Muscle of back (tissue), 13 donors: ENCODE results near the gene E2F2. TPM values are rescaled to one million over a fixed set of nuclear protein-coding genes. Genes with fewer than 3 reads are reported as not detected.

Experiments used
- DNase-seq, 3 donors: peaks; one replicate each; pipeline versions ENCODE4 v3.0.0 to v3.0.0-alpha.2; 2013
- long read RNA-seq, 9 donors: transcript quantifications; one replicate each; lab custom pipeline, GENCODE V29; 2026
- polyA plus RNA-seq, 10 donors: library from polyadenylated mRNA; unstranded; fragments of 120-200 nt; gene quantifications; one replicate each; pipeline ENCODE4 v1.2.1, GENCODE V29; 2013; ENCODE audit not compliant: insufficient read length in 10 of 10

Gene E2F2
- 1 to 10 TPM; 3.1 to 6.2 (median 4.3) TPM for polyA plus RNA-seq
- long read RNA-seq, donor 1, result 0 reads
- long read RNA-seq, donor 2, result 0 reads
- long read RNA-seq, donor 3, result 0 reads
- long read RNA-seq, donor 4, result 0 reads
- long read RNA-seq, donor 5, result 0 reads
- long read RNA-seq, donor 6, result 0 reads
- long read RNA-seq, donor 7, result 0 reads
- long read RNA-seq, donor 8, result 0 reads
- long read RNA-seq, donor 9, result 0 reads

DNA sequence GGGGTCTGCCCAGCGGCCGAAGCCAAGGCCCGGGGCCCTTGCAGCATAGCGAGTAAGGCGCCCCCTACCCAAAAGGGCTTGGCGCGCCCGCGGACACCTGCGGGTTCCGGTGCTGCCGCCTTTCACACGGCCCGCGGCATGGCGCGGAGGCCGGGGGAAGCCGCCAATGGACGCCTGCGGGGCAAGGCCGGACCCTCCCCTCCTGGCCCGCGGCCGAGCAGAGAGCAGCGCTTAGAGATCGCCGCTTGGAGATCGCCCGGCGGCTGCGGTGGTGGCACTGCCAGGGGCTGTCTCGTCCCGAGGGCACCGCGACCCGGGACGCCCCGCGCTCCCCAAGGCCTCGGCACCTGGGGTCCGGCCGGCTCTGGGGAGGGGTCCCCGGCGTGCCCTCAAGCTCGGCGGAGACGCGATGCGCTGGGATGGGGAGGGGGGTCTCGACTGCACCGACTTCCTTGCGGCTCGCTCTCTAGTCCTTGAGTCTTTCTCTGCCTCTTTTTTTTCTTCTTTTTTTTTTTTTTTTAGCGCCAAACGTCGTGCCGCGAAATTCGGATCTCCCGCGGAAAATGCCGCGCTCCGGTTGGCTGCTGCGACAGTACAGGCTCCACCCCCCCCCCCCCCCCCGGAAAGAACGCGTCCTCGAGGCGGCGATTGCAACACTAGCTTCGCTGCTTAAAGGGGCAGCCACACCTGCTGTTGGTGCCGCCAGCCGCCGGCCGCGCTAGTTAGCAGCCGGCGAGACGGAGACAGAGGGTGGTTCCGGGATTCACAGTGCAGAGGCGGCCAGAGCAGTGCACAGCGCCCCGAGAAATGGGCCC lies at the start of gene E2F2:
Gene E2F2, minus strand, starts transcription at position 487 of the 815 bp plus-strand sequence. Its CDS starts 440 bp downstream, at position 47.
- peak; percentile 81 to 95 (median 91) for DNase-seq

DNA sequence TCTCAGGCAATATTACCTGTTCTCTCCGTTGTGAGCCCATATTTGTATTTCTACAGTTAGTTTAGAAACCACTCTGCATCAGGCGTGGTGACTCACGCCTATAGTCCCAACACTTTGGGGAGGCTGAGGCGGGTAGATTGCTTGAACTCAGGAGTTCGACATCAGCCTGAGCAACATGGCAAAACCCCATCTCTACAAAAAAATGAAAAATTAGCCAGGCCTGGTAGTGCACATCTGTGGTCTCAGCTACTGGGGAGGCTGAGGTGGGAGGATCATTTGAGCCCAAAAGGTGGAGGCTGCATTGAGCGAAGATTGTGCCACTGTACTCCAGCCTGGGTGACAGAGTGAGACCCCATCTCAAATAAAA lies 47.9 kb upstream of the E2F2 start:
- DNase-seq, result no peak

DNA sequence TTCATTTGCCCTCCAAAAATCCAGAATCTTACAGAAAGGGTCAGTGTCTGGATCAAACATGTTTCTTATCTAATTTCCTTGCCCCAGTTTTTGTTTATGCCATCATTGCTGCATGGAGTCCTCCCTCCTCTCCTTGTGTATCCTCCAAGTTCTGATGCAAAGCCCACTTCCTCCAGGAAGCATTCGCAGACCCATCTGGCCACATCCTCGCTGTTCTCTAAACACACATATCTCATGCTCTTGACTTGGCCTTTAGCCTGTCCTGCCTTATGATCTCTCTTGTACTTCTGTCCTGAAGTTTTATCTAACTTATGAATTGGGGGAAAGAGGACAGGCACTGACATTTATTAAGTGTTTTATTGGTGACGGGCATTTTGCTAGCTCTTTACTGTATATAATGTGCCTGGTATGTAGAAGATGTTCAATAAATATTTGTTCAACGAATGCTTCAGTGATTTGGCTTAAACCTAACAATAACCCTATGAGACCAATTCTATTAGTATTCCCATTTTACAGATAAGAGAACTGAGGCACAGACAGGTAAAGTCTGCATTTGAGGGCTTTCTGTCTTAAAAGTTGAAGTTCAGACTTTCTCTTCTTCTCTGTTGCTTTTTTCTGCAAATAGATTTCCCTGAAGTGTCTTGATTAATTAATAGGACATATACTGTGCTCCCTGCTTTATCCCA lies 47.4 kb upstream of the E2F2 start:
- peak in 1 of 3 donors; percentile 10 for DNase-seq

GRCh38 chr1:23577056-23578004 lies 46.3 kb upstream of the E2F2 start:
- peak in 2 of 3 donors; percentile 42 to 78 for DNase-seq

DNA sequence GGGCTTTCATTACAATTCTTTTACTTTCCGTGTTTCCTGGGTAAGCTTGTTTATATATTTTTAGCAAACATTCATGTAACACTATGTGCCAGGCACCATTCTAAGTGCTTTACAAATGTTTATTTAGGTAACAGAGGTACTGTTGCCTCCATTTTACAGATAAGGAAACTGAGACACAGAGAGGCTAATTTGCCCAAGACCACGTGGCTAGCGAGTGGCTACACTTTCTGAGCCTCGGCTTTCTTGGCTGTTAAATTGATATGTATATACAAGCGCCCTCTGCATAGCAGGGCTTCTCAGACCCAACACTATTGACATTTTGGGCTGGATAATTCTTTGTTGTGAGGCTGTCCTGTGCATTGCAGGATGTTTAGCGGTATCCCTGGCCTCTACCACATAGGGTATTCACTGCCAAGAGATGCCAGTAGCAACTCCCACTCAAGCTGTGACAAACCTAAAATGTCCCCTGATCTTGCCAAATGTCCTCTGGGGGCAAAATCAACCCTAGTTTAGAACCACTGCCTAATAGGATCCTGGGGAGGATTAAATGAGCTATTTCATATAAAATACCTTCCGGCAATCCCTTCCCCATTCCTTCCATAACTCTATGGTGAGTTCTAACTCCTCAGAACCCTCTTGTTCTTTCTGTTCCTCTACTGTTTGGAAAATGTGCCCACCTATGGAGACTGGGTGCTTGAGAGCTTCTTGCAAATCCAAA lies 45.5 kb upstream of the E2F2 start:
- no peak for DNase-seq

DNA sequence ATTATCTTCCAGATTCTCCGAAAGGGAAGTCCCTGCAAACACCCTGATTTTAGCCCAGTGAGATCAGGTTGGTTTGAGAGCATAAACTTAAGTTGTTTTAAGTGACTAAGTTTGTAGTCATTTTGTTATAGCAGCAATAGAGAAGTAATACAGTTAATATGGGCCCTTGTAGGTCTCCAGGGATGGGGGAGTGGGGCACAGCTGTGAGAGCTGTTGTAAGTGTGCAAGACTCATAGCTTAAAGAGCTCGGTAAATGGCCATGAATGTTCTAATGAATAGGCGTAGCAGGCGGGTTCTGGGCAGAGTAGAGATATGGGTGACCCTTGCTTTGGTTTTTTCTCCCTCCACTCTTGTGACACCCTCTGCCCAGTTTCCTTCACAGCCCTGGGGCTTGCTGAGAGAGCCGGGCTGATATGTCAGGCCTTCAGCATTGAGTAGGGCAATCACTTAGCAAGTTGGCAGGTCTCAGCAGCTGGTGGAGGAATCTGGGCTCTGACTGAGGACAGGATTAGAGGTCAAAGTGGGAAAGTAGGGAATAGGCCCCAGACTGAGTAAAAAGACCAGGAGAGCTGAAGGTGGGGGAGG lies 44.3 kb upstream of the E2F2 start:
- peak in 1 of 3 donors; percentile 7 for DNase-seq

DNA sequence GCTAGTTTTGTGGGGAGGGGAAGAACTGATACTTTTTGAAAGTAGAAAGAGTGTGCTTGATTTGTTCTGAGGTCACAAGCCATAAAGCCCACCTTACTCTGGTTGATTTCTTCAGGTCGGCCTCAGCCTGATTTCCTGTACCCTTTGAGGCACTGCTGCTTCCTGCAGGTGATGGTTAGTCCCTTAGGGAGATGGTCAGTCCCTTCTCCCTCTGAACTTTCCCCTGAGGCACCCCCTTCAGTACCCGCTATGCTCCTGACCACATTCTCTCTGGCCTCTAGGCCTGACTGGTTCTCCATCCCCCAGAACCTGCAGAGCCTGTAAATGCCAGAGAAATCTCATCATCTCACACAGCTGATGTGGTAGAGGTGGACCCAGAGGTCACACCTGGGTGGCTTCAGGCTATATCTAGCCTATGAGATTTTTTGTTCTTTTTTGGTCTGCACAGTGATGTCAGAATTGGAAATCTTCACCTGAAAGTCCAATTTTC lies 43.3 kb upstream of the E2F2 start:
- no peak for DNase-seq

DNA sequence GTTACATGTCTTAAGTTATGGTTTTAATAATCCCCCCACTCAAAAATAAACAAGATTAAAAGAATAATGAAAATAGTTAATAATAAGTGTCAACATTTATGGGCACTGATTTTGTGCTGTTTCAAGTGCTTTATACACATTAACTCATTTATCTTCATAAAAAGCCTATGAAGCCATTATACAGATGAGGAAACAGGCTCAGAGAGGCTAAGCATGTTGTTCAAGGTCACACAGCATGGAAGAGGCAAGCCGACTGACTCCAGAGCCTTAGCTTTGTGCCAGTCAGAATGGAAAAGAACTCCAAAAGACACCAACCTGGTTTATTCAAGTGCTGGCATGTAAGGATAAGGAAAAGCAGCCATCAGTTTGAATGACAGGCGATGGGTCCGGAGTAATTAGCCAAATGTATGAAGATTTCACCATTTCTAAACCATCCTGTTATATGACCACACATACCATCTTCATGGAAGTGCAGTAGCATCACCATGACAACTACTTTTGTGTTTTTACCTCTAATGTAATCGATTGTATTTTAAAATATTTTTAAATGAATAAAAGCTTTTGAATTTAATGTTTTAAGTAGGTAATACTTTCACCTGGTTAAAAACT lies 42.6 kb upstream of the E2F2 start:
- DNase-seq, result no peak

- DNase-seq, result no peak
Measured at GRCh38 chr1:23571465-23571864, 40.4 kb upstream of the E2F2 start.

DNA sequence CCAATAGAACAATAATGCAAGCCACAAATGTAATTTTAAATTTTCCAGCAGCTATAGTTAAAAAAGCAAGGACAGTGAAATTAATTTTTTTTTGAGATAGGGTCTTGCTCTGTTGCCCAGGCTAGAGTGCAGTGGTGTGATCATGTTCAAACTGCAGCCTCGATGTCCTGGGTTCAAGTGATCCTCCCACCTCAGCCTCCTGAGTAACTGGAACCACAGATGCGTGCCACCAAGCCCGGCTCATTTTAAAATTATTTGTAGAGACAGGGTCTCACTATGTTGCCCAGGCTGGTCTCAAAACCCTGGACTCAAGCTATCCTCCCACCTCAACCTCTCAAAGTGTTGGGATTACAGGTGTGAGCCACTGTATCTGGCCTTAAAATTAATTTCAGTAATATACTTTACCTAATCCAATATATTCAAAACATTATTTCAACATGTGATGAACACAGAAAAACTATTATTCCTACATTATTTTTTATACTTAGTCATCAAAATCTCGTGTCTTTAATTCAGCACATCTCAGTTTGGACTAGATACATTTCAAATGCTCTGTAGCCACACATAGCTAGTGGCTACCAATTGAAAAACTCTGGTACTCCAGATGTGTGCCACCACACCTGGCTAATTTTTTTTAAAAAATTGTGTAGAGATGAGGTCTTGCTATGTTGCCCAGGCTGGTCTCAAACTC lies 39.1 kb upstream of the E2F2 start:
- no peak for DNase-seq

DNA sequence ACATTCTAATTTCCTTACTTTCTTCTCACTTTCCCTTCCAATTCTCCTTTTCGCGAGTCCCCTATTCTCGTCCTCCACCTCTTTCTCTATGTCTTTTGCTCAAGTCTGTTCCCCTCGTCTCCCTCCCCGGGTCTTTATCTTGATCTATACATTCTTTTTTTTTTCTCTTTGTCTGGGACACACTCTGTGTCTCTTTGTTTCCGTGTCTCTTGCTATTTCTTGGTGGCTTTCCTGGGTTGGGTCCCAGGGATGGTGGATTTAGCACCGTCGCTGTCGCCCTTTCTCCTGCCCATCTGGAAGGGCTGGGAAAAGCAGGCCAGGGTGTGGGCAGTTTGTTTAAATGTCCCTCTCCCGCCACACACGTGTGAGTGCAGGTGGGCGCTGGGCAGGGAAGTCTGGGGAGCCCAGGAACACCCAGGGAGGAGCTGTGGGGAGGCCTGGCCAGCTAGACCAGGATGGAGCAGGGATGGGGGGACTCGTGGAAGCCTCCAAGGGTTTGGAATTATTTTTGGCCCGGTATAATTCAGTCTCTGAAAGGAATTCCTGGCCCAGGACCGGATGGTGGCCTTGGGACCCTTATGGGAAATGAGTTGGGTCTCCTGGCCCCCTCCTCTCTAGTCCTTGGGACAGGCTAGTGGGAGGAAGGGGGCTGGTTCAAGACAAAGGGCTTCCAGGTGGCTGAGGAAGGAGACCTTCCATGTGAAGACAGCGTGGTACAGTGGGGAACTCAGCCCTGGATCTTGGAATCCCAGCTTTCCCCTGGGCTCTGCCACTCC lies 37.8 kb upstream of the E2F2 start:
- DNase-seq, result peak in 1 of 3 donors; percentile 47

DNA sequence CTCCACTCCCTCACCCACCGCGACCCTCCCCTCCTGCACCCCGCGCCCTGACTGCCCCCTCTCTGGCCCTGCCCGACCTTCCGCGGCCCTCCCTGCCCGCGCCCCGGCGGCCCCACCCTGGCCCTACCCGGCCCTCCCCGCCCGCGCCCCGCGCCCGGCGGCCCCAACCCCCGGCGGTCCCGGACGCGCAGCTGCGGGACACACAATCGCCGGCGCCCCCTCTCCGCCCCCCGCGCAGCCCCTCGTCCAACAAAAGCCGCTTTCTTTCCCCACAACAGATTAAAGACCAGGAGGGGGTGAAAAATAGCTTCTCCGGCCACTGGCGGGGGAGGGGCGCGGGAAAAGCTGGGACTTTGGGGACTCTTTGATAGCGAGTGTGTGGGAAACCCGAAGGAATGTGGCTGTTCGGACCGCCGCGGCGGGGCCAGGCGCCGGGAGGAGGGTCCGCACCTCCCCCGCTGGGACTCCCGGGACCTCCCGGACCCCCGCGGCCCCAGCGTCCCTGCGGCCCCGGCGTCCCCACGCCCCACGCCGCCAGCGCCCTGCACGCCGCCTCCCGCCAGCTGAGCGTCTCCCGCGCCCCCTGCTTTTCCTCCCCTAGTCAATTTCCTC lies 37.1 kb upstream of the E2F2 start:
- no peak for DNase-seq

DNA sequence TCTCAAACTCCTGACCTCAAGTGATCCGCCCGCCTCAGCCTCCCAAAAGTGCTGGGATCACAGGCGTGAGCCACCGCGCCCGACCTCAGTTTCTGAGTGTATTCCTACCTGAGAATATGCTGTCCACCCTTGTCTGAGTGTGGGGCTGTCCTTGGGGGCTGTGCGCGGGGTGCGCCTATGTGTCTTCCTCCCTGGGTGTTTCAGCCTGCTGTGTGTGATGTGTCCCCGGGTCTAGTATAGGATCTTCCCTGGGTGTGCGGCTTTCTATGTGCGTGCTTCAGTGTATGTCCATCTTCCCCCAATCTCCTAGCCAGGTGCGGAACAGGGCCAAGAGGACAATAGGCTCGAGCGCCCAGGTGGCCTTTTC lies 36.6 kb upstream of the E2F2 start:
- DNase-seq, result no peak

DNA sequence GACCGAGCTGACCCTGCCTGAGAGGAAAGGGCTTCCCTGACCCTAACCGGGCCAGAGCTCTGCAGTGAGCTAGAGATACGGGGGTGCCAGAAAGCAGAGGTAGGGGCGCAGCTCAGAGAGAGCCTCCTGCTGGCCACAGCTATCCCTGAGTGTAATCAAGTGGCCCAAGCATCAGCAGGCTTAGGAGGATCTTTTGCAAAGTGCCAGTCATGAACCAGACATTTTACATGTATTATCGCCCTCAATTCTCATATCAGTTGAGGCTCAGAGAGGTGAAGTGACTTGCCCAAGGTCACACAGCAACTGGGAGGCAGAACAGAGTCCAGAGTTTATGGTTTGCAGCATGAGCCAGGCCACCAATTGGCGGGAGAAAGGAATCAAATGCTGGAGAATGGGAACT lies 35.3 kb upstream of the E2F2 start:
- DNase-seq, result no peak

DNA sequence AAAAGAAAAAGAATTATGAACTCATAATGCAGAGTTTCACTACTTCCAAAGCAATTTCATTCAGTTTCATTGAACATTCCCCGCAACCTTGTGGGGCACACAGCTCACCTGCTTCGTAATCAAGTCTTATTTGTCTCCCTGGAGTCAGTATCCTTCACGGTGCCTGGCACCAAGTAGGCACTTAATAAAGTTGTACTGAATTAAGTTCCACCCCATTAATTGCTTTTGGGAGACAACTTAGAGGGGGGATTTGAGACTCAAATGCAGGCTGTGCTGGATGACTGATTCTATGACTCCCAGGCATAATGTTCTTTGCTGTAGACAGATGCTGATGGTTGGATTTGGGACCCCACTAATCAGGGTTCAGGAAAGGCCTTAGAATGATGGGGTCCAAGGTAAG lies 34.7 kb upstream of the E2F2 start:
- no peak for DNase-seq

DNA sequence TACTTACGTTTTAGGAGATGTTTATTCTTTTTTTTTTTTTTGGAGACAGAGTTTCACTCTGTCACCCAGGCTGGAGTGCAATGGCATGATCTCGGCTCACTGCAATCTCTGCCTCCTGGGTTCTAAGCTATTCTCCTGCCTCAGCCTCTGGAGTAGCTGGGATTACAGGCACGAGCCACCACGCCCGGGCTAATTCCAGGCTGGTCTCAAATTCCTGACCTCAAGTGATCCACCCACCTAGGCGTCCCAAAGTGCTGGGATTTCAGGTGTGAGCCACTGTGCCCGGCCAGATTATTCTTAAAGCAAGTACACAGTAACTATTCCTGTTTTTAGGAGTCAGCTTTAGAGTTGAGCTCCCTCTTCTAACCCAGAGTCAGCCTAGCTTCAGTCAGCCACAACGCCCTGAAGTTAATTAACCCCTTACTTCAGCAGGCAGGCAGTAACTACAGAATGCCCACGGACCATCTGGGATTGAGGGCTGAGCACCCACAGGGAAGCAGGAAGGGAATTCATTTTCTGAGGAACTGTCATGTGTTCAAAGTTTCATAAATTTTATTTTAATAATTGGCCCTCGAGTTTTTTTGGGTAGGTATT lies 33.6 kb upstream of the E2F2 start:
- no peak for DNase-seq

GRCh38 chr1:23563755-23564374 lies 32.8 kb upstream of the E2F2 start:
- DNase-seq, result no peak
